HUES64 (cell line): ENCODE data around the gene MOV10L1.
"Not testable (repeated sequence)": the region's sequence is repeated elsewhere in the genome, so short reads cannot be mapped to it uniquely, and the experiment has no call there.

Experiments
- H3K27ac ChIP-seq: 2 replicates; pipeline ENCODE4 v1.7.0; 2013; ENCODE audit warnings: low read depth, low read length, inconsistent platforms
- H3K27me3 ChIP-seq: 2 replicates; pipeline ENCODE4 v1.6.1; 2013; ENCODE audit warnings: mild to moderate bottlenecking, low read length; ENCODE audit not compliant: insufficient read depth
- H3K36me3 ChIP-seq: 2 replicates; pipeline ENCODE4 v1.6.1; 2013; ENCODE audit warnings: mild to moderate bottlenecking, low read length; ENCODE audit not compliant: insufficient read depth
- H3K4me1 ChIP-seq: 2 replicates; pipeline ENCODE4 v1.6.1; 2013; ENCODE audit warnings: mild to moderate bottlenecking, low read length, moderate library complexity; ENCODE audit not compliant: insufficient read depth
- H3K4me3 ChIP-seq: 2 replicates; pipeline ENCODE4 v1.5.1; 2013; ENCODE audit warnings: mild to moderate bottlenecking, low read length, moderate library complexity
- H3K9ac ChIP-seq: 2 replicates; pipeline ENCODE4 v1.6.1; 2013; ENCODE audit warnings: mild to moderate bottlenecking, low read depth, low read length
- H3K9me3 ChIP-seq: 2 replicates; pipeline ENCODE4 v1.6.1; 2013; ENCODE audit warnings: low read depth, low read length; ENCODE audit not compliant: insufficient read depth
- WGBS: fragments of 150-250, 120-280 bp; methylation state at CpG from one replicate; pipeline ENCODE4 v1.1.7; 2013; ENCODE audit warnings: missing lambda C conversion rate; 5-methylcytosine and 5-hydroxymethylcytosine counted together

The MOV10L1 gene

DNA sequence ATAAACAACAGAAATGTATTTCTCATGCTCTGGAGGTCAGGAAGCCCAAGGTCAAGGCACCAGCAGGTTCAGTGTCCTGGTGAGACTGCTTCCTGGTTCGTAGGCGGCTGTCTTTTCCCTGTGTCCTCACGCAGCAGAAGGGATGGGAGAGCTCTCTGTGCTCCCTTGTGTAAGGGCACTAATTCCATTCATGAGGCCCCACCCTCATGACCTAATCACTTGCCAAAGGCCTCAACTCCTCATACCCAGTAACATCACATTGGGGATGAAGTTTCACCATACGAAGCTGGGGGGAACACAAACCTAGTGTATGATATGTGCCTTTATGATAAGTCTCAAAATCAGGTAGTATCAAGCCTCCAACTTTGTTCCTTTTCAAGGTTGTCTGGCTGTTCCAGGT, 42.1 kb downstream of the MOV10L1 start:
- 88% methylated on average over 4 of the region's 4 CpGs for WGBS
- Histone ChIP-seq H3K9me3 (no peaks in the 10 kb centered on the region), H3K4me1 (no peaks in the 10 kb centered on the region), H3K27me3 (no peaks in the 10 kb centered on the region), H3K4me3 (no peak overlapping the region), H3K36me3 (no peaks in the 10 kb centered on the region), H3K27ac (no peak overlapping the region), H3K9ac (no peak overlapping the region)

DNA sequence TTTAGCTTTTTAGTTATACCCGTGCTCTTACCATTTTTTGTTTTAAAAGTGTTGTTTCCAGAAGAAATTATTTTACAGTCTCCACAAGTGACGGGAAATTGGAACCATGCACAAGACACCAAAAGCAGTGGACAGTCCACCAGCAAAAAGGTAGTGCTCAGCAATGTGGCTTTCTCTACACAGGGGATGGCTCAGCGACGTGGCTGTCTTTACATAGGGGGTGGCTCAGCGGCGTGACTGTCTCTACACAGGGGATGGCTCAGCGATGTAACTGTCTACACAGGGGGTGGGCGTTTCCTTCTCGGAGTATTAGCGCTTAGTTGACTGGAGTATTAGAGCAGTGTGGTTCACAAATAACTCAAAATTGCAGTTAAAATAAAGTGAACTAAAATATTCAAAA, 44.7 kb downstream of the MOV10L1 start:
- no peaks in the 10 kb centered on the region for H3K36me3 ChIP-seq
- H3K9me3 ChIP-seq: no peaks in the 10 kb centered on the region
- no peak overlapping the region for H3K27ac ChIP-seq
- no peaks in the 10 kb centered on the region for H3K4me1 ChIP-seq
- H3K4me3 ChIP-seq: no peak overlapping the region
- WGBS: 91% methylated on average over 10 of the region's 10 CpGs
- no peaks in the 10 kb centered on the region for H3K27me3 ChIP-seq
- H3K9ac ChIP-seq: no peak overlapping the region

DNA sequence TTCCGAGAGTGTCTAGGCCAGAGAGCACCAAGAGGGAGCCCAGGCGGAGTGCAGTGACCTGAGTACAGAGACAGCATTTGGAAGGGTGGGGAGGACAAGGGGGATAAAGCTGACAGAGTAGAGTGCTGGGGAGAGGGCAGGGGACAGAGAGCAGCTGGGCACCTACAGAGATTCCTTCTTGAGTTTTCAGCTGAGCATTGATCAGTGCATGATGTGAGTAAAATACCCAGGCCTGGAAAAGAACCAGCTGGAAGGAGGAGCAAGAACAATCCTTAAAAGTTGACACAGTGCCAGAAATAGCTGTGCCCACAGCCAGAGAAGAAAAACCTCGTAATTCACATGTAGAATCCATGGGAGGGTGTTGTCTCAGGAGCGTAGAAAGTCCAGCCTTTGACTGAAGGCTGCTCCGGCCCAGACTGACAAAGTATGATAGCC, 46.8 kb downstream of the MOV10L1 start:
- H3K9ac ChIP-seq: no peak overlapping the region
- no peak overlapping the region for H3K4me3 ChIP-seq
- no peak overlapping the region for H3K27ac ChIP-seq
- no peaks in the 10 kb centered on the region for H3K9me3 ChIP-seq
- no peaks in the 10 kb centered on the region for H3K36me3 ChIP-seq
- H3K4me1 ChIP-seq: no peaks in the 10 kb centered on the region
- no peaks in the 10 kb centered on the region for H3K27me3 ChIP-seq
- 92% methylated on average over 5 of the region's 5 CpGs for WGBS

DNA sequence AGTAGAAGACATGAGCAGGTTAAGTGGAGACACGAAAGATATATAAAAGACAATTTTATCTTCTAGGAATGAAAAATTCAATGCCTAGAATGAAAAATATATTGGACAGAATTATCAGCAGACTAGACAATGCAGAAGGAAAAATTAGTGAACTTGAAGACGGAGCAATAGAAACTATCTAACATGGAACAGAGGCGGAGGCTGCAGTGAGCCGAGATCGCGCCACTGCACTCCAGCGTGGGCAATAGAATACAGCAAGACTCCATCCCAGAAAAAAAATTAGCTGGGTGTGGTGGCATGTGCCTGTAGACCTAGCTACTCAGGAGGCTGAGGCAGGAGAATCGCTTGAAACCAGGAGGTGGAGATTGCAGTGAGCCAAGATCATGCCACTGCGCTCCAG, 47.5 kb downstream of the MOV10L1 start:
- H3K27me3 ChIP-seq, H3K36me3 ChIP-seq, H3K9me3 ChIP-seq, H3K9ac ChIP-seq, H3K4me1 ChIP-seq, H3K27ac ChIP-seq, H3K4me3 ChIP-seq: not testable (repeated sequence)
- WGBS: 96% methylated on average over 8 of the region's 9 CpGs

DNA sequence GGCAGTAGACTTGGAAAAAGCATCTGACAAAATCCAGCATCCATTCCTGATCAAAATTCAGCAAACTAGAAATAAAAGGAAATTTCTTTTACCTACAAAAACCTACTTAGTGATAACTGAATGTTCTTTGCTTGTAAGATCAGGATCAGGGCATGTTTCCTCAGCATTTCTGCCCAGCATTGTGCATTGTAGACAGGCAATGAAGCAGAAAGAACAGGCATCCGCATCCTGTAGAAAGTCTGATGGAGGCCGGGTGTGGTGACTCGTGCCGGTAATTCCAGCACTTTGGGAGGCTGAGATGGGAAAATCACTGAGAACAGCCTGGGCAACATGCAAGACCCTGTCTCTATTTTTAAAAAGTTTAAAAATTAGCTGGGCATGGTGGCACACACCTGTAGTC, 48.2 kb downstream of the MOV10L1 start:
- no peaks in the 10 kb centered on the region for H3K9me3 ChIP-seq
- H3K27me3 ChIP-seq: no peaks in the 10 kb centered on the region
- no peak overlapping the region for H3K27ac ChIP-seq
- H3K4me3 ChIP-seq: no peak overlapping the region
- no peak overlapping the region for H3K9ac ChIP-seq
- WGBS: 91% methylated on average over 4 of the region's 4 CpGs
- no peaks in the 10 kb centered on the region for H3K4me1 ChIP-seq
- no peaks in the 10 kb centered on the region for H3K36me3 ChIP-seq

DNA sequence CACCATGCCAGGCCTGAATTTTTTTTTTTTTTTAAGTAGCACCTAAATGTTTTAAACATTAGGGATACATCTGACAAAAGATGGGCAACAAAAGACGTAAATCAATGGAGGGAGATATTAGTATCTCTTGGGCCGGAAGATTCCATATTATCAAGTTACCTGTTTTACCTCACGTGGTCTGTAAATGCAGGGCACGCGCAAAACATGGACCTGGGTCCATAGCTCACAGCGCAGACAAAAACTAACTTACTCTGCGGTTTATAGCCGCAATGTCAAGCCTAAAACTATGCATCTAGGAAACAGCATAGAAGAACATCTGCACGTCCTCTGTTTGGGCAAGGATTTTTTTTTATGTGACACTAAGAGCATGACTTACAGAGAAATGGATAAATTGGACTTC, 49.2 kb downstream of the MOV10L1 start:
- no peaks in the 10 kb centered on the region for H3K9me3 ChIP-seq
- H3K27ac ChIP-seq: no peak overlapping the region
- no peaks in the 10 kb centered on the region for H3K4me1 ChIP-seq
- H3K36me3 ChIP-seq: no peaks in the 10 kb centered on the region
- no peak overlapping the region for H3K9ac ChIP-seq
- 94% methylated on average over 9 of the region's 9 CpGs for WGBS
- no peak overlapping the region for H3K4me3 ChIP-seq
- H3K27me3 ChIP-seq: no peaks in the 10 kb centered on the region

DNA sequence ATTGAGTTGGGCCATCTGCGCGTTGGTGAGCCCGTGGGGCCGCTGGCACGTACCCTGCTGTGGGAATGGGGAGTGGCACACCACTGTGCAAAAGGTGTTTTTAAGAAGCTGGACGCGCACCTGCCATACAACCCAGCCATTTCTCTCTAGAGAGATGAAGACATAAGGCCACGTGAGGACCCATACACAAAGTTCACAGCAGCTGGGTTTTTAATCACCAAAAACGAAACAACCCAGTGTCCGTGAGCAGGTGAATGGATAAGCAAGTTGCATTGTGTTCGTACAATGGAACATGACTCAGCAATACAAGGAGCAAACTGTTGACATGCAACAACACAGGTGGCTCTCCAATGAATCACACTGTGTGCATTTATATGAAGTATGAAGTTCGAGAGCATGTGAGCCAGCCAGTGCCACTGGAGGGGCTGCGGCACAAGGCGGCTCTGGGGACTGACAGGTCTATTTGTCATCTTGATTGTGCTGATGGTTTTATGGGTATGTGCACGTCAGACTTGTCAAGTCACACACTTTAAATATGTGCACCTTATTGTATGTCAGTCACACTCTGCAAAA, 50.1 kb downstream of the MOV10L1 start:
- H3K36me3 ChIP-seq: no peaks in the 10 kb centered on the region
- 92% methylated on average over 14 of the region's 15 CpGs for WGBS
- H3K9me3 ChIP-seq: no peaks in the 10 kb centered on the region
- no peaks in the 10 kb centered on the region for H3K4me1 ChIP-seq
- H3K27ac ChIP-seq: no peak overlapping the region
- H3K9ac ChIP-seq: no peak overlapping the region
- H3K4me3 ChIP-seq: no peak overlapping the region
- H3K27me3 ChIP-seq: no peaks in the 10 kb centered on the region

- no peak overlapping the region for H3K9ac ChIP-seq
- 89% methylated on average over 3 of the region's 3 CpGs for WGBS
- H3K27ac ChIP-seq: no peak overlapping the region
- no peaks in the 10 kb centered on the region for H3K9me3 ChIP-seq
- no peaks in the 10 kb centered on the region for H3K27me3 ChIP-seq
- H3K36me3 ChIP-seq: no peaks in the 10 kb centered on the region
- H3K4me3 ChIP-seq: no peak overlapping the region
- H3K4me1 ChIP-seq: no peaks in the 10 kb centered on the region
Observed at GRCh38 chr22:50140615-50141014, 50.8 kb downstream of the MOV10L1 start.

GRCh38 chr22:50141462-50141861, 51.7 kb downstream of the MOV10L1 start:
- Histone ChIP-seq H3K27me3 (no peaks in the 10 kb centered on the region), H3K4me3 (no peak overlapping the region), H3K4me1 (no peaks in the 10 kb centered on the region), H3K9me3 (no peaks in the 10 kb centered on the region), H3K27ac (no peak overlapping the region), H3K9ac (no peak overlapping the region), H3K36me3 (no peaks in the 10 kb centered on the region)
- WGBS: 94% methylated on average over 6 of the region's 6 CpGs

DNA sequence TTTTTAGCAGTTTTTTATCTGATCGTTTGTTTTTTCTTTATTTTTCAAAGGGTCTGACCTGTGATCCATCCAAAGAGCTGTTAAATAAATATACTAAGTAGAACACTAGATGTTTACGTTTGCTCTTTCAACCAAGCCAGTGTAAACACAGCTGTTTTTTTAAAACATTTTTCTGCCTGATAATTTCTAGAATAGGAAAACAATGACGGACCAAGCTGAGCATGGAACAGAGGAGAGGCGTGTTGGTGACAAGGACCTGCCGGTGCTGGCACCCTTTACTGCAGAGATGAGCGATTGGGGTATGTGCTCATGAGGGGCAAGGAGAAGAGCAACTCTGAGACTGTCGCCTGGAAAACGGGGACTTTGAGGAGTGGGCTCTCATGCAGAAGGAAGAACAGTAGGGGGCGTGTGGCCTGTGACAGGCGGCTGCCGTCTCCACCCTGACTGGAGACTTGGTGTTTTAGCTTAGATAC, 52.1 kb downstream of the MOV10L1 start:
- no peaks in the 10 kb centered on the region for H3K27me3 ChIP-seq
- WGBS: 40% methylated on average over 11 of the region's 11 CpGs
- no peaks in the 10 kb centered on the region for H3K4me1 ChIP-seq
- no peak overlapping the region for H3K4me3 ChIP-seq
- no peaks in the 10 kb centered on the region for H3K36me3 ChIP-seq
- no peak overlapping the region for H3K9ac ChIP-seq
- H3K27ac ChIP-seq: no peak overlapping the region
- no peaks in the 10 kb centered on the region for H3K9me3 ChIP-seq

DNA sequence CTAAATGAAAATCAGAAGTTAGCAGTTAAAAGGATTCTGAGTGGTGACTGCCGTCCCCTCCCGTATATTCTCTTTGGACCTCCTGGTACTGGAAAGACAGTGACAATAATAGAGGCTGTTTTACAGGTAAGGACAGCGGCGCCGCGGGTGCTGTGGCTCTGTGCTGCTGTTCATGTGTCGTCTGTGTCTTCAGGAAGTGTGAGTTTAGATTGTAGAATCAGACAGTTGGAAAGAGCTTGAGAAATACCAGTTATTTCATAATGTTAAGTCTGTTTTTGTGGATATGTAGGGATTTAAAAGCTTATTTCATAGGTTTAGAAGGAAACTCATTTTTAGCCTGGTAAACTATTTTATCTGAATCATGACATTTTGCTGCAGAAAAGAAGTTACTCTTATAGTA, 53.3 kb downstream of the MOV10L1 start:
- Histone ChIP-seq H3K4me3 (no peak overlapping the region), H3K36me3 (no peaks in the 10 kb centered on the region), H3K9me3 (no peaks in the 10 kb centered on the region), H3K9ac (no peak overlapping the region), H3K4me1 (no peaks in the 10 kb centered on the region), H3K27ac (no peak overlapping the region), H3K27me3 (no peaks in the 10 kb centered on the region)
- 92% methylated on average over 7 of the region's 7 CpGs for WGBS

DNA sequence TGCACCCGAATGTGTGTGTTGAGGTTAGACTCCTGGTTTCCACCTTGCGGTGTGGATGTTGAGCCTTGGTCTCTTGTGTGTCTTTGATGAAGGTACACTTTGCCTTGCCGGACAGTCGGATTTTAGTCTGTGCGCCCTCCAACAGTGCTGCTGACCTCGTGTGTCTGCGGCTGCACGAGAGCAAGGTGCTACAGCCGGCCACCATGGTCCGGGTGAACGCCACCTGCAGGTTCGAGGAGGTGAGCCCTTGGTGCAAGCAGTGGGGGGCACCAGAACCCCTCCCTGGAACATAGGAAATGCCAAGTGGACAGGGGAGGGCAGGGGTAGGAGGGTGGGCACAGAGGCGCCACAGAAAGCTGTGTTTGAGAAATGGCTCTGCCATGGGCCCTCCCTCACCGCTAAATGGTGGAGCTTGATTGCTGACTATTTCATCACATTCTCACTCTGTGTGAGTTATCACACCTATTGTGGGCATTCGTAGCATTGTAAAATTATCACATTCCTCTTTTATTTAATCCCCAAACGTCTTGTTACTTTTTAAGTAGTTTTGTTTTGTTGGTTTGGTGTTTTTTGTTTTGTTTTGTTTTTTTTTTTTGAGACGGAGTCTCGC, 54.3 kb downstream of the MOV10L1 start:
- Histone ChIP-seq H3K4me3 (no peak overlapping the region), H3K9ac (no peak overlapping the region), H3K9me3 (no peaks in the 10 kb centered on the region), H3K27me3 (no peaks in the 10 kb centered on the region), H3K36me3 (no peaks in the 10 kb centered on the region), H3K4me1 (no peaks in the 10 kb centered on the region), H3K27ac (no peak overlapping the region)
- 89% methylated on average over 16 of the region's 18 CpGs for WGBS
